IgD-negative memory B cell (primary cell): ENCODE results near the gene KRTAP10-2. TPM values are rescaled to one million over a fixed set of nuclear protein-coding genes. Genes with fewer than 3 reads are reported as not detected.
"Not testable (repeated sequence)": the region's sequence is repeated elsewhere in the genome, so short reads cannot be mapped to it uniquely, and the experiment has no call there.

Source experiments
- H3K27ac Mint-ChIP-seq, 3 donors: one replicate each; pipeline ENCODE4 v1.8.0; 2020 to 2022; ENCODE audit warnings: mild to moderate bottlenecking in 3 of 3, mixed read lengths in 3 of 3, moderate library complexity in 1 of 3
- H3K27me3 Mint-ChIP-seq: one replicate; pipeline ENCODE4 v1.8.0; 2021; ENCODE audit warnings: mixed read lengths
- H3K36me3 Mint-ChIP-seq: one replicate; pipeline ENCODE4 v1.8.0; 2020; ENCODE audit warnings: mild to moderate bottlenecking, mixed read lengths
- H3K4me1 Mint-ChIP-seq, 3 donors: one replicate each; pipeline ENCODE4 v1.8.0; 2020 to 2022; ENCODE audit warnings: mixed read lengths in 3 of 3, mild to moderate bottlenecking in 1 of 3
- H3K4me3 Mint-ChIP-seq, 4 donors: one replicate each; pipeline ENCODE4 v1.8.0; 2020 to 2022; ENCODE audit warnings: mild to moderate bottlenecking in 4 of 4, mixed read lengths in 4 of 4, moderate library complexity in 3 of 4
- H3K9me3 Mint-ChIP-seq, 3 donors: one replicate each; pipeline ENCODE4 v1.8.0; 2020 to 2021; ENCODE audit warnings: mixed read lengths in 3 of 3, mild to moderate bottlenecking in 1 of 3
- polyA plus RNA-seq: library from polyadenylated mRNA; unstranded; fragments of 300-500 nt; fragmentation: Illumina TruSeq; gene quantifications from one replicate; pipeline ENCODE4 v1.2.3, GENCODE V29; 2021

The KRTAP10-2 gene
- polyA plus RNA-seq, 1 donor from 2014 or later = not detected

GRCh38 chr21:44505673-44506278 lies 45.5 kb downstream of the KRTAP10-2 start:
- Mint-ChIP-seq H3K27me3 (peaks cover 4% of the 10 kb centered on the region), H3K9me3 (no peaks in the 10 kb centered on the region), H3K36me3 (no peaks in the 10 kb centered on the region), H3K4me3 (peak overlapping the region in 1 of 4 donors; percentile 63), H3K4me1 (peaks cover 0 to 6% (median 3%) of the 10 kb centered on the region in 3 donors), H3K27ac (no peak overlapping the region)

- Mint-ChIP-seq H3K27me3 (peaks cover 2% of the 10 kb centered on the region), H3K9me3 (no peaks in the 10 kb centered on the region), H3K27ac (no peak overlapping the region), H3K36me3 (no peaks in the 10 kb centered on the region), H3K4me3 (peak overlapping the region in 1 of 4 donors; percentile 47), H3K4me1 (peaks cover 0 to 6% (median 0%) of the 10 kb centered on the region in 3 donors)
Measured at GRCh38 chr21:44503901-44504399, 47.4 kb downstream of the KRTAP10-2 start.

GRCh38 chr21:44503006-44503889 lies 48.1 kb downstream of the KRTAP10-2 start:
- not testable (repeated sequence) for H3K4me3 Mint-ChIP-seq, H3K27me3 Mint-ChIP-seq, H3K9me3 Mint-ChIP-seq, H3K27ac Mint-ChIP-seq, H3K4me1 Mint-ChIP-seq, H3K36me3 Mint-ChIP-seq

- no peaks in the 10 kb centered on the region for H3K36me3 Mint-ChIP-seq
- H3K9me3 Mint-ChIP-seq = no peaks in the 10 kb centered on the region
- peaks cover 0 to 6% (median 0%) of the 10 kb centered on the region in 3 donors for H3K4me1 Mint-ChIP-seq
- H3K4me3 Mint-ChIP-seq = no peak overlapping the region
- no peak overlapping the region for H3K27ac Mint-ChIP-seq
- no peaks in the 10 kb centered on the region for H3K27me3 Mint-ChIP-seq
Measured at GRCh38 chr21:44502171-44502958, 48.9 kb downstream of the KRTAP10-2 start.

Other genes starting within 250 kb of the KRTAP10-2 start
- 36.4 TPM for gene CFAP410, start 212.1 kb downstream of the KRTAP10-2 start, polyA plus RNA-seq
- 5.1 TPM for gene TRPM2, start 197.9 kb downstream of the KRTAP10-2 start, polyA plus RNA-seq
- gene LRRC3, start 96.0 kb downstream of the KRTAP10-2 start, polyA plus RNA-seq = 0.14 TPM
- gene KRTAP10-1, start 11.3 kb downstream of the KRTAP10-2 start, polyA plus RNA-seq = not detected
- gene KRTAP10-3, start 7.3 kb upstream of the KRTAP10-2 start, polyA plus RNA-seq = not detected
- not detected for gene KRTAP10-4, start 22.2 kb upstream of the KRTAP10-2 start, polyA plus RNA-seq
- not detected for gene KRTAP10-5, start 29.1 kb upstream of the KRTAP10-2 start, polyA plus RNA-seq
- not detected for gene KRTAP10-6, start 41.0 kb upstream of the KRTAP10-2 start, polyA plus RNA-seq
- gene KRTAP10-7, start 49.1 kb upstream of the KRTAP10-2 start, polyA plus RNA-seq = not detected
- gene KRTAP10-8, start 60.6 kb upstream of the KRTAP10-2 start, polyA plus RNA-seq = not detected
- gene KRTAP10-9, start 75.6 kb upstream of the KRTAP10-2 start, polyA plus RNA-seq = not detected
- not detected for gene KRTAP10-10, start 85.9 kb upstream of the KRTAP10-2 start, polyA plus RNA-seq
- not detected for gene KRTAP10-11, start 94.9 kb upstream of the KRTAP10-2 start, polyA plus RNA-seq
- gene KRTAP12-4, start 103.2 kb upstream of the KRTAP10-2 start, polyA plus RNA-seq = not detected
- gene KRTAP12-3, start 106.4 kb upstream of the KRTAP10-2 start, polyA plus RNA-seq = not detected
- not detected for gene KRTAP12-2, start 115.4 kb upstream of the KRTAP10-2 start, polyA plus RNA-seq
- gene KRTAP12-1, start 130.7 kb upstream of the KRTAP10-2 start, polyA plus RNA-seq = not detected
- gene KRTAP10-12, start 145.7 kb upstream of the KRTAP10-2 start, polyA plus RNA-seq = not detected
- gene TSPEAR, start 160.1 kb upstream of the KRTAP10-2 start, polyA plus RNA-seq = not detected